ENCODE data around the gene SLC7A9. TPM values are rescaled to one million over a fixed set of nuclear protein-coding genes. Genes with fewer than 3 reads are reported as not detected.
A peak's percentile ranks its signal among the peaks of the same experiment; 100 is the strongest.

Gene SLC7A9
- total RNA-seq, 1 donor from 2014 or later, result 5.4 TPM

- no peak for TF ChIP-seq CTCF (IDR thresholded peaks at IDR 0.05; ENCODE audit: unreplicated experiment)
- peaks cover 2% of the 10 kb centered on the region for H3K4me1 Mint-ChIP-seq (ENCODE audit: low read depth)
- DNase-seq (ENCODE audit: low spot score, unreplicated experiment), result no peak
- H3K36me3 Mint-ChIP-seq (ENCODE audit: insufficient read depth), result peaks cover 10% of the 10 kb centered on the region
- H3K9me3 Mint-ChIP-seq (ENCODE audit: low read depth), result no peaks in the 10 kb centered on the region
- no peak overlapping the region for H3K4me3 Mint-ChIP-seq (ENCODE audit: low read depth)
- no peak overlapping the region for H3K27ac Mint-ChIP-seq
- H3K27me3 Mint-ChIP-seq, result no peaks in the 10 kb centered on the region
Measured at GRCh38 chr19:32830231-32831014, 39.1 kb downstream of the SLC7A9 start.

DNA sequence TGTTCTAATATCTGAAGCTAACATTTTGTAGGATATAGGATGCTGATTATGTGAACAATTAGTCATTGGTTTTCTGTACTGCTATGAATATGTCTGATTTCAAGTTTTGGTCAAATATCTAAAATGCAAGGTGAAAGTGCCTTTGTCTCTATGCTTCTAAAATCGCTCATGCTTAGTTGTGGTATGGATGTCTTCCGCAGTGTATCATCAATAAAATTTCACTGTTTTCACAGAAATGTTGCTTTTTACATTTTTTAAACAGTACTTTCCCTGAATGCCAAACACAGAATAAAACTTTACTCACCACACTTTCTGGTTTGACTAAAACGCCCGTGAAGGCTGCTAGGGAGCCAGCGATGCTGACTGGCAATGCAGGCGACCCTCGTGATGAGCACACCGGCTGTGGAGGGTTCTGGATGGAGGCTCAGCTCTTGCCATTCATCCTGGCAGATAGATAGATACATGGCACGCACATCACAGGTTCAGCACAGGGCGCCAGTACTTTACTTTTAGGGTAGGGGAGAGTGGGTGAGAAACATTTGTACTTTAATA is 40.1 kb downstream of the SLC7A9 start:
- TF ChIP-seq CTCF (IDR thresholded peaks at IDR 0.05; ENCODE audit: unreplicated experiment), result no peak
- H3K36me3 Mint-ChIP-seq (ENCODE audit: insufficient read depth), result peaks cover 10% of the 10 kb centered on the region
- no peak overlapping the region for H3K4me3 Mint-ChIP-seq (ENCODE audit: low read depth)
- H3K9me3 Mint-ChIP-seq (ENCODE audit: low read depth), result no peaks in the 10 kb centered on the region
- no peak overlapping the region for H3K27ac Mint-ChIP-seq
- DNase-seq (ENCODE audit: low spot score, unreplicated experiment), result no peak
- peaks cover 9% of the 10 kb centered on the region for H3K27me3 Mint-ChIP-seq
- peaks cover 7% of the 10 kb centered on the region for H3K4me1 Mint-ChIP-seq (ENCODE audit: low read depth)

GRCh38 chr19:32828643-32829344 is 40.8 kb downstream of the SLC7A9 start:
- Mint-ChIP-seq H3K36me3 (ENCODE audit: insufficient read depth) (peaks cover 10% of the 10 kb centered on the region), H3K4me1 (ENCODE audit: low read depth) (peaks cover 7% of the 10 kb centered on the region), H3K27ac (peak overlapping the region; percentile 60), H3K9me3 (ENCODE audit: low read depth) (no peaks in the 10 kb centered on the region), H3K4me3 (ENCODE audit: low read depth) (no peak overlapping the region), H3K27me3 (peaks cover 15% of the 10 kb centered on the region)
- no peak for TF ChIP-seq CTCF (IDR thresholded peaks at IDR 0.05; ENCODE audit: unreplicated experiment)
- no peak for DNase-seq (ENCODE audit: low spot score, unreplicated experiment)

- H3K27me3 Mint-ChIP-seq, result peaks cover 19% of the 10 kb centered on the region
- no peak overlapping the region for H3K4me3 Mint-ChIP-seq (ENCODE audit: low read depth)
- H3K4me1 Mint-ChIP-seq (ENCODE audit: low read depth), result peaks cover 7% of the 10 kb centered on the region
- no peaks in the 10 kb centered on the region for H3K9me3 Mint-ChIP-seq (ENCODE audit: low read depth)
- no peak for TF ChIP-seq CTCF (IDR thresholded peaks at IDR 0.05; ENCODE audit: unreplicated experiment)
- DNase-seq (ENCODE audit: low spot score, unreplicated experiment), result no peak
- no peak overlapping the region for H3K27ac Mint-ChIP-seq
- H3K36me3 Mint-ChIP-seq (ENCODE audit: insufficient read depth), result peaks cover 10% of the 10 kb centered on the region
Measured at GRCh38 chr19:32828139-32828538, 41.4 kb downstream of the SLC7A9 start.

DNA sequence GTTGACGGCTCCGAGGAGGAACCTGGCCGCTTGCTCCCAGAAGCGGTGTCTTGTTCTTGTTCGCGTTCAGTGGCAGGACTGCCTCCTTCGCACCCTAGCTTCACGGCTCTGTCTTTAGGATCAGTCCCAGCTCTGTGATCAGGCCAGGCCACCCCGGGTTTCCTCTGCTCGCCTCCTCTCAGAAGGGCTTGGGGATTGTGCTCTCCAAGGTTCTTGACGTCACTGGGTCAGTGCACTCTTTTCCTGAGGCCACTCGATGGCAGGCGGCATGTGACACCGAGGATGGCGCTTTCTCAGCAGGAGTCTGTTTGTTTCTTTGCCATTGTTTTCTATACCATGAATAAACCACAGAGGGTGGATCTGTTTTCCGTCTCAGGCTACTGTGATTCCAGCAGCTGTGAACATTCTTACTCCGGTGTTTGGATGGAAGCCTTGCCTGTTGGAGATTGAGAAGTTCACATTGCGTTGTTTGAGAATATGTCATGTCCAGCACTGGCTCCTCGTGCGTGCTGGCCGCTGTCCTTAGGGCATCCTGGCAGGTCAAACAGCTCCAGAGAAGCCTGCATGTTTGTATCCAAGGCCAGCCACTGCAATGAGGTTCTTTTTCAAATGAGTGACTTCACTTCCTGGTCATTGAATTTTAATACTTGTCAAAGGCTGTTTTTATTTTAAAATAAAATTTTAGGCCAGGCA is 44.5 kb downstream of the SLC7A9 start:
- H3K27ac Mint-ChIP-seq, result peak overlapping the region; percentile 77
- DNase-seq (ENCODE audit: low spot score, unreplicated experiment), result no peak
- H3K4me3 Mint-ChIP-seq (ENCODE audit: low read depth), result no peak overlapping the region
- TF ChIP-seq CTCF (IDR thresholded peaks at IDR 0.05; ENCODE audit: unreplicated experiment), result no peak
- H3K27me3 Mint-ChIP-seq, result peaks cover 27% of the 10 kb centered on the region
- peaks cover 7% of the 10 kb centered on the region for H3K4me1 Mint-ChIP-seq (ENCODE audit: low read depth)
- peaks cover 5% of the 10 kb centered on the region for H3K36me3 Mint-ChIP-seq (ENCODE audit: insufficient read depth)
- H3K9me3 Mint-ChIP-seq (ENCODE audit: low read depth), result no peaks in the 10 kb centered on the region

Data from progenitor cell of endocrine pancreas (in vitro differentiated cells).